NCI-H1092 (cell line): ENCODE results near the gene SKIC2.
"Not testable (repeated sequence)": the region's sequence is repeated elsewhere in the genome, so short reads cannot be mapped to it uniquely, and the experiment has no call there.

Experiments
- DNase-seq: peaks from one replicate; lab custom pipeline; 2025; lab: John Stamatoyannopoulos, UW

SKIC2 gene

GRCh38 chr6:31969712-31970603 lies 11.0 kb downstream of the SKIC2 start:
- no peak for DNase-seq

- DNase-seq: no peak
Measured at GRCh38 chr6:31970604-31971271, 11.8 kb downstream of the SKIC2 start.

GRCh38 chr6:31971279-31971992 lies 12.5 kb downstream of the SKIC2 start:
- DNase-seq: no peak

GRCh38 chr6:31971993-31972708 lies 13.2 kb downstream of the SKIC2 start, which contains the start of gene DXO:
TSS of gene DXO (minus strand) at chr6:31972138. CDS start at chr6:31971675, 463 bp downstream.
- DNase-seq: peak; percentile 95

- no peak for DNase-seq
Measured at GRCh38 chr6:31972709-31973350, 13.9 kb downstream of the SKIC2 start.

- not testable (repeated sequence) for DNase-seq
Measured at GRCh38 chr6:31976065-31976464, 17.1 kb downstream of the SKIC2 start.

GRCh38 chr6:31977816-31978431 lies 18.9 kb downstream of the SKIC2 start:
- DNase-seq: no peak

GRCh38 chr6:31978831-31979230 lies 19.9 kb downstream of the SKIC2 start:
- DNase-seq: no peak

GRCh38 chr6:31979238-31979898 lies 20.4 kb downstream of the SKIC2 start:
- DNase-seq: no peak

GRCh38 chr6:31980195-31980876 lies 21.4 kb downstream of the SKIC2 start:
- DNase-seq: not testable (repeated sequence)

GRCh38 chr6:31980998-31981397 lies 22.0 kb downstream of the SKIC2 start:
- DNase-seq: not testable (repeated sequence)

- DNase-seq: not testable (repeated sequence)
Measured at GRCh38 chr6:31981744-31982143, 22.8 kb downstream of the SKIC2 start, which contains the start of gene C4A. TSS of gene C4A (plus strand) at chr6:31982057. CDS start at chr6:31982108, 51 bp downstream.

GRCh38 chr6:31989363-31989762 lies 30.4 kb downstream of the SKIC2 start:
- not testable (repeated sequence) for DNase-seq

- not testable (repeated sequence) for DNase-seq
Measured at GRCh38 chr6:31994421-31994820, 35.4 kb downstream of the SKIC2 start.

- DNase-seq: not testable (repeated sequence)
Measured at GRCh38 chr6:31996385-31996784, 37.4 kb downstream of the SKIC2 start.

GRCh38 chr6:32002546-32003268 lies 43.7 kb downstream of the SKIC2 start:
- not testable (repeated sequence) for DNase-seq

- not testable (repeated sequence) for DNase-seq
Measured at GRCh38 chr6:32003301-32003700, 44.3 kb downstream of the SKIC2 start.

- not testable (repeated sequence) for DNase-seq
Measured at GRCh38 chr6:32004393-32004792, 45.4 kb downstream of the SKIC2 start.
